ENCODE data around the gene AZI2.

Gene AZI2

GRCh38 chr3:28294667-28295413 is 53.8 kb downstream of the AZI2 start:
- DNase-seq (ENCODE audit: low read depth, low spot score) = no peak
- H3K4me3 ChIP-seq (ENCODE audit: low read depth, low read length) = no peak overlapping the region
- in situ Hi-C loops (cut with HindIII; ENCODE audit: low sequenced_read_pairs) = no loop called here
- TF ChIP-seq CTCF (IDR thresholded peaks at IDR 0.05; ENCODE audit: low read depth, low read length) = no peak

GRCh38 chr3:28292622-28293021 is 56.0 kb downstream of the AZI2 start:
- H3K4me3 ChIP-seq (ENCODE audit: low read depth, low read length) = no peak overlapping the region
- DNase-seq (ENCODE audit: low read depth, low spot score) = no peak
- no peak for TF ChIP-seq CTCF (IDR thresholded peaks at IDR 0.05; ENCODE audit: low read depth, low read length)
- in situ Hi-C loops (cut with HindIII; ENCODE audit: low sequenced_read_pairs) = no loop called here

GRCh38 chr3:28291577-28291976 is 57.0 kb downstream of the AZI2 start:
- in situ Hi-C loops (cut with HindIII; ENCODE audit: low sequenced_read_pairs) = no loop called here
- DNase-seq (ENCODE audit: low read depth, low spot score) = no peak
- no peak for TF ChIP-seq CTCF (IDR thresholded peaks at IDR 0.05; ENCODE audit: low read depth, low read length)
- no peak overlapping the region for H3K4me3 ChIP-seq (ENCODE audit: low read depth, low read length)

GRCh38 chr3:28290863-28291300 is 57.7 kb downstream of the AZI2 start:
- no peak overlapping the region for H3K4me3 ChIP-seq (ENCODE audit: low read depth, low read length)
- no peak for TF ChIP-seq CTCF (IDR thresholded peaks at IDR 0.05; ENCODE audit: low read depth, low read length)
- DNase-seq (ENCODE audit: low read depth, low spot score) = no peak
- in situ Hi-C loops (cut with HindIII; ENCODE audit: low sequenced_read_pairs) = no loop called here

- DNase-seq (ENCODE audit: low read depth, low spot score) = no peak
- in situ Hi-C loops (cut with HindIII; ENCODE audit: low sequenced_read_pairs) = no loop called here
- H3K4me3 ChIP-seq (ENCODE audit: low read depth, low read length) = no peak overlapping the region
- no peak for TF ChIP-seq CTCF (IDR thresholded peaks at IDR 0.05; ENCODE audit: low read depth, low read length)
These were observed 61.6 kb downstream of the AZI2 start for GRCh38 chr3:28287046-28287445.

GRCh38 chr3:28286595-28286994 is 62.0 kb downstream of the AZI2 start:
- peak; percentile 54 for TF ChIP-seq CTCF (IDR thresholded peaks at IDR 0.05; ENCODE audit: low read depth, low read length)
- in situ Hi-C loops (cut with HindIII; ENCODE audit: low sequenced_read_pairs) = no loop called here
- DNase-seq (ENCODE audit: low read depth, low spot score) = peak; percentile 50

More at GRCh38 chr3:28286595-28286994, 62.0 kb downstream of the AZI2 start:
- no peak overlapping the region for H3K4me3 ChIP-seq (ENCODE audit: low read depth, low read length)
